Thyroid gland (tissue), 4 donors: ENCODE results near the gene MAP7.
"Not testable (repeated sequence)": the region's sequence is repeated elsewhere in the genome, so short reads cannot be mapped to it uniquely, and the experiment has no call there.

ENCODE experiments used
- POLR2A ChIP-seq, 2 donors: fragments of 450-650 bp; IDR thresholded peaks; one replicate each; pipeline ENCODE4 v1.6.1; 2017; ENCODE audit warnings: antibody characterized with exemption in 2 of 2, mild to moderate bottlenecking in 2 of 2, moderate library complexity in 1 of 2
- TF ChIP-seq, protein P1 (sequence below), 6 experiments: fragments of 200-600 bp in 3 of 6; fragments of 450-650 bp in 3 of 6; sonication (generic) in 3 of 6; IDR thresholded peaks; one replicate each; pipeline ENCODE4 v1.5.1; 2016 to 2019; ENCODE audit warnings: antibody characterized with exemption in 6 of 6, mild to moderate bottlenecking in 2 of 6, inconsistent platforms in 1 of 6, moderate library complexity in 1 of 6

DNA sequence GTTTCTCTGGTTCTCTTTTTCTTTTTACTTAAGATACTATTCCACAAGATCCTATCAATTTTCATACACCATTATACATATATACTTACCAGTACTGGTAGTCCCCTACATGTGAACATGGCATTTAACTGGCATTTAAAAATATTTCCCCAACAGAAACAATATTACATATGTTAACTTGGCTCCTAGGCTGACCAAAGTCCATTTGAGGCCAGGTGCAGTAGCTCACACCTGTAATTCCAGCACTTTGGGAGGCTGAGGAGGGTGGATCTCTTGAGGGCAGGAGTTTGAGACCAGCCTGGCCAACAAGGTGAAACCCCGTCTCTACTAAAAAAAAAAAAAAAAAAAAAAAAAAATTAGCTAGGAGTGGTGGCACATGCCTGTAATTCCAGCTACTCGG, 53.8 kb downstream of the MAP7 start:
- TF ChIP-seq, protein P1, sequence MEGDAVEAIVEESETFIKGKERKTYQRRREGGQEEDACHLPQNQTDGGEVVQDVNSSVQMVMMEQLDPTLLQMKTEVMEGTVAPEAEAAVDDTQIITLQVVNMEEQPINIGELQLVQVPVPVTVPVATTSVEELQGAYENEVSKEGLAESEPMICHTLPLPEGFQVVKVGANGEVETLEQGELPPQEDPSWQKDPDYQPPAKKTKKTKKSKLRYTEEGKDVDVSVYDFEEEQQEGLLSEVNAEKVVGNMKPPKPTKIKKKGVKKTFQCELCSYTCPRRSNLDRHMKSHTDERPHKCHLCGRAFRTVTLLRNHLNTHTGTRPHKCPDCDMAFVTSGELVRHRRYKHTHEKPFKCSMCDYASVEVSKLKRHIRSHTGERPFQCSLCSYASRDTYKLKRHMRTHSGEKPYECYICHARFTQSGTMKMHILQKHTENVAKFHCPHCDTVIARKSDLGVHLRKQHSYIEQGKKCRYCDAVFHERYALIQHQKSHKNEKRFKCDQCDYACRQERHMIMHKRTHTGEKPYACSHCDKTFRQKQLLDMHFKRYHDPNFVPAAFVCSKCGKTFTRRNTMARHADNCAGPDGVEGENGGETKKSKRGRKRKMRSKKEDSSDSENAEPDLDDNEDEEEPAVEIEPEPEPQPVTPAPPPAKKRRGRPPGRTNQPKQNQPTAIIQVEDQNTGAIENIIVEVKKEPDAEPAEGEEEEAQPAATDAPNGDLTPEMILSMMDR (IDR thresholded peaks at IDR 0.05) = not testable (repeated sequence)
- TF ChIP-seq POLR2A (IDR thresholded peaks at IDR 0.05) = not testable (repeated sequence)
